NCI-H1417 (cell line): Measurements from ENCODE around the gene TOPAZ1.

ENCODE experiments used
- DNase-seq, 3 experiments: peaks; one replicate each; lab custom pipeline; 2025; lab: John Stamatoyannopoulos, UW

Gene TOPAZ1

GRCh38 chr3:44248152-44248551 is 6.5 kb downstream of the TOPAZ1 start:
- no peak for DNase-seq

- DNase-seq: peak in 1 of 3 experiments; percentile 21
Measured at GRCh38 chr3:44252332-44252959, 10.8 kb downstream of the TOPAZ1 start.

- DNase-seq: no peak
Measured at GRCh38 chr3:44259404-44259803, 17.7 kb downstream of the TOPAZ1 start.

- no peak for DNase-seq
Measured at GRCh38 chr3:44264146-44264545, 22.5 kb downstream of the TOPAZ1 start.

- no peak for DNase-seq
Measured at GRCh38 chr3:44265815-44266214, 24.1 kb downstream of the TOPAZ1 start.

- no peak for DNase-seq
Measured at GRCh38 chr3:44272191-44272590, 30.5 kb downstream of the TOPAZ1 start.

- no peak for DNase-seq
Measured at GRCh38 chr3:44277925-44278324, 36.2 kb downstream of the TOPAZ1 start.

GRCh38 chr3:44280077-44280476 is 38.4 kb downstream of the TOPAZ1 start:
- DNase-seq: no peak

- DNase-seq: no peak
Measured at GRCh38 chr3:44280631-44281030, 38.9 kb downstream of the TOPAZ1 start.

- DNase-seq: no peak
Measured at GRCh38 chr3:44284949-44285348, 43.3 kb downstream of the TOPAZ1 start.

GRCh38 chr3:44289882-44290462 is 48.3 kb downstream of the TOPAZ1 start:
- DNase-seq: no peak

- DNase-seq: no peak
Measured at GRCh38 chr3:44292276-44292675, 50.6 kb downstream of the TOPAZ1 start.

- no peak for DNase-seq
Measured at GRCh38 chr3:44292947-44293346, 51.3 kb downstream of the TOPAZ1 start.

- no peak for DNase-seq
Measured at GRCh38 chr3:44297255-44297654, 55.6 kb downstream of the TOPAZ1 start.

- DNase-seq: no peak
Measured at GRCh38 chr3:44301746-44302145, 60.1 kb downstream of the TOPAZ1 start.

- no peak for DNase-seq
Measured at GRCh38 chr3:44309500-44309899, 67.8 kb downstream of the TOPAZ1 start.

GRCh38 chr3:44318891-44319311 is 77.2 kb downstream of the TOPAZ1 start:
- peak in 1 of 3 experiments; percentile 7 for DNase-seq

GRCh38 chr3:44321335-44321734 is 79.6 kb downstream of the TOPAZ1 start:
- DNase-seq: no peak

- peak; percentile 36 to 77 (median 41) for DNase-seq
Measured at GRCh38 chr3:44323341-44323955, 81.8 kb downstream of the TOPAZ1 start.

- DNase-seq: no peak
Measured at GRCh38 chr3:44324584-44324983, 82.9 kb downstream of the TOPAZ1 start.

GRCh38 chr3:44326019-44326418 is 84.3 kb downstream of the TOPAZ1 start:
- DNase-seq: no peak

GRCh38 chr3:44326515-44326914 is 84.8 kb downstream of the TOPAZ1 start:
- DNase-seq: no peak

- no peak for DNase-seq
Measured at GRCh38 chr3:44329946-44330345, 88.3 kb downstream of the TOPAZ1 start.

GRCh38 chr3:44330444-44330843 is 88.8 kb downstream of the TOPAZ1 start:
- no peak for DNase-seq
